ENCODE measurements around the gene PMIS2.

The PMIS2 gene

DNA sequence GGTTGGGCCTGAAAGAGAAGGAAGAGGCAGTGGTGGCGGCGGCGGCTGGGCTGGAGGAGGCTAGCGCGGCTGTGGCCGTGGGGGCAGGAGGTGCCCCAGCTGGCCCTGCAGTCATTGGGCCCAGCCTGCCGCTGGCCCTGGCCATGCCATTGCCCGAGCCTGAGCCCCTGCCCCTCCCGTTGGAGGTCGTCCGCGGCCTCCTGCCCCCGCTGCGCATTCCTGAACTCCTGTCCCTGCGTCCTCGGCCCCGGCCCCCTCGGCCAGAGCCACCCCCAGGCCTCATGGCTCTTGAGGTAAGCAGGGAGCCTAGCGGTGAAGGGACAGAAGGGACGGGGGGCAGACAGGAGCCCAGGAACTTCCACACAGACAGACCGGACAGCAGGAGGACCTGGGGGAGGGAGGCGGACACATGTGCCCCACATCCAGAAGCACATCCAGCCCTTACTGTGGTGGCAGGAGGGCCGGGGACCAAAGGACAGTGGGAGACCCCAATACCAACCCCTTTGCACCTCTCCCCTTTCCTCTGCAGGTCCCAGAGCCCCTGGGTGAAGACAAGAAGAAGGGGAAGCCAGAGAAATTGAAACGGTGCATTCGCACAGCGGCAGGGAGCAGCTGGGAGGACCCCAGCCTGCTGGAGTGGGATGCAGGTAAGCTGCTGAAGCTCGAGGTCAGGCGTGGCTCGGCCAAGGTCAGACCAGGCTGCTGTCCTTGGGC, 47.9 kb downstream of the PMIS2 start:
- TF ChIP-seq EZH2 (IDR thresholded peaks at IDR 0.05; ENCODE audit: borderline replicate concordance, low read length) = no peak
- TF ChIP-seq, protein P1, sequence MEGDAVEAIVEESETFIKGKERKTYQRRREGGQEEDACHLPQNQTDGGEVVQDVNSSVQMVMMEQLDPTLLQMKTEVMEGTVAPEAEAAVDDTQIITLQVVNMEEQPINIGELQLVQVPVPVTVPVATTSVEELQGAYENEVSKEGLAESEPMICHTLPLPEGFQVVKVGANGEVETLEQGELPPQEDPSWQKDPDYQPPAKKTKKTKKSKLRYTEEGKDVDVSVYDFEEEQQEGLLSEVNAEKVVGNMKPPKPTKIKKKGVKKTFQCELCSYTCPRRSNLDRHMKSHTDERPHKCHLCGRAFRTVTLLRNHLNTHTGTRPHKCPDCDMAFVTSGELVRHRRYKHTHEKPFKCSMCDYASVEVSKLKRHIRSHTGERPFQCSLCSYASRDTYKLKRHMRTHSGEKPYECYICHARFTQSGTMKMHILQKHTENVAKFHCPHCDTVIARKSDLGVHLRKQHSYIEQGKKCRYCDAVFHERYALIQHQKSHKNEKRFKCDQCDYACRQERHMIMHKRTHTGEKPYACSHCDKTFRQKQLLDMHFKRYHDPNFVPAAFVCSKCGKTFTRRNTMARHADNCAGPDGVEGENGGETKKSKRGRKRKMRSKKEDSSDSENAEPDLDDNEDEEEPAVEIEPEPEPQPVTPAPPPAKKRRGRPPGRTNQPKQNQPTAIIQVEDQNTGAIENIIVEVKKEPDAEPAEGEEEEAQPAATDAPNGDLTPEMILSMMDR (IDR thresholded peaks at IDR 0.05; ENCODE audit: low read length) = no peak
- Histone ChIP-seq H3K36me3 (ENCODE audit: insufficient read depth, low read length) (peaks cover 69% of the 10 kb centered on the region), H3K9me2 (ENCODE audit: low read depth, low read length) (no peaks in the 10 kb centered on the region), H3K79me2 (ENCODE audit: insufficient read depth, low read length) (peaks cover 5% of the 10 kb centered on the region; the same call in 1 of the 2 replicates), H3K27ac (ENCODE audit: low read depth, low read length, poor library complexity, severe bottlenecking) (no peak overlapping the region), H2AFZ (ENCODE audit: low read length) (no peak overlapping the region), H3K9ac (ENCODE audit: low read length) (no peak overlapping the region), H4K20me1 (ENCODE audit: insufficient read depth, low read length) (no peaks in the 10 kb centered on the region), H3K27me3 (ENCODE audit: insufficient read depth, low read length) (no peaks in the 10 kb centered on the region), H3K9me3 (ENCODE audit: low read length) (no peaks in the 10 kb centered on the region), H3K4me1 (ENCODE audit: insufficient read depth, low read length, severe bottlenecking) (peaks cover 10% of the 10 kb centered on the region), H3K4me3 (ENCODE audit: low read depth, low read length, poor library complexity, severe bottlenecking) (no peak overlapping the region), H3K4me2 (ENCODE audit: low read length) (no peak overlapping the region), H3F3A (ENCODE audit: insufficient read depth, low read length) (no peaks in the 10 kb centered on the region)

DNA sequence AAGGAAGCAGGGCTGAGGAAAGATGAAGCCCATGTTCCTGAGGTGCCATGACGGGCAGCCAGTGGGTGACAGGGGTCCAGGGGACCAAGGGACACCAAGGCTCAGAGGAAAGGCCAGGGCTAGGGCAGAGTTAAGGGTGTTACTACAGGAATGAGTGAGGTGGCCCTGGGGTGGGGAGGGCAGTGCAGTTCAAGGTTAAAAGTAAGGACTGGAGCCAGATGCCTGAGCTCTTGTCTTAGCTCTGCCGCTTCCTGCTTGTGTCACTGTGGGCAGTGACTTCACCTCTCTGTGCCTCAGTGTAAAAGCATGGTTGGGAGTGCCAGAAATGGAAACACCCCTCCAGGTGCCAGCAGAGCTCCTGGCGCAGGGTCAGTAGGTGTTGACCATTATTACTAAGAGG, 50.7 kb downstream of the PMIS2 start:
- Histone ChIP-seq H3K79me2 (ENCODE audit: insufficient read depth, low read length) (no peaks in the 10 kb centered on the region), H3K9ac (ENCODE audit: low read length) (no peak overlapping the region), H3K4me1 (ENCODE audit: insufficient read depth, low read length, severe bottlenecking) (peaks cover 3% of the 10 kb centered on the region), H3K9me2 (ENCODE audit: low read depth, low read length) (no peaks in the 10 kb centered on the region), H3K36me3 (ENCODE audit: insufficient read depth, low read length) (peaks cover 57% of the 10 kb centered on the region), H3K27ac (ENCODE audit: low read depth, low read length, poor library complexity, severe bottlenecking) (no peak overlapping the region), H3K4me3 (ENCODE audit: low read depth, low read length, poor library complexity, severe bottlenecking) (no peak overlapping the region), H3K9me3 (ENCODE audit: low read length) (no peaks in the 10 kb centered on the region), H3K4me2 (ENCODE audit: low read length) (no peak overlapping the region), H2AFZ (ENCODE audit: low read length) (no peak overlapping the region), H3K27me3 (ENCODE audit: insufficient read depth, low read length) (no peaks in the 10 kb centered on the region), H4K20me1 (ENCODE audit: insufficient read depth, low read length) (no peaks in the 10 kb centered on the region), H3F3A (ENCODE audit: insufficient read depth, low read length) (no peaks in the 10 kb centered on the region)
- no peak for TF ChIP-seq EZH2 (IDR thresholded peaks at IDR 0.05; ENCODE audit: borderline replicate concordance, low read length)
- TF ChIP-seq, protein P1 (IDR thresholded peaks at IDR 0.05; ENCODE audit: low read length) = no peak

Data from OCI-LY1 (cell line).